Measurements from ENCODE around the gene GRHL1.
"Not testable (repeated sequence)": the region's sequence is repeated elsewhere in the genome, so short reads cannot be mapped to it uniquely, and the experiment has no call there.

Gene GRHL1

GRCh38 chr2:10012963-10013461 is 61.5 kb downstream of the GRHL1 start:
- H3K27me3 ChIP-seq (ENCODE audit: insufficient read depth, insufficient read length), result no peaks in the 10 kb centered on the region
- H3K9ac ChIP-seq (ENCODE audit: insufficient read length, low read depth), result no peak overlapping the region
- TF ChIP-seq YY1 (IDR thresholded peaks at IDR 0.05; ENCODE audit: insufficient read depth, insufficient read length), result no peak
- TF ChIP-seq ZNF274 (IDR thresholded peaks at IDR 0.05; ENCODE audit: low read depth, low read length), result no peak
- TF ChIP-seq SUZ12 (IDR thresholded peaks at IDR 0.05; ENCODE audit: extremely low read depth, insufficient read depth, insufficient read length), result no peak
- no peaks in the 10 kb centered on the region for H3K36me3 ChIP-seq (ENCODE audit: insufficient read depth, insufficient read length, low read length)
- H3K4me3 ChIP-seq (ENCODE audit: insufficient read length, low read depth), result no peak overlapping the region
- peaks cover 2% of the 10 kb centered on the region for H3K4me1 ChIP-seq (ENCODE audit: insufficient read depth, insufficient read length)
- no peaks in the 10 kb centered on the region for H3K9me3 ChIP-seq (ENCODE audit: insufficient read depth, low read length)
- no peak for DNase-seq (ENCODE audit: low read depth, low spot score)

DNA sequence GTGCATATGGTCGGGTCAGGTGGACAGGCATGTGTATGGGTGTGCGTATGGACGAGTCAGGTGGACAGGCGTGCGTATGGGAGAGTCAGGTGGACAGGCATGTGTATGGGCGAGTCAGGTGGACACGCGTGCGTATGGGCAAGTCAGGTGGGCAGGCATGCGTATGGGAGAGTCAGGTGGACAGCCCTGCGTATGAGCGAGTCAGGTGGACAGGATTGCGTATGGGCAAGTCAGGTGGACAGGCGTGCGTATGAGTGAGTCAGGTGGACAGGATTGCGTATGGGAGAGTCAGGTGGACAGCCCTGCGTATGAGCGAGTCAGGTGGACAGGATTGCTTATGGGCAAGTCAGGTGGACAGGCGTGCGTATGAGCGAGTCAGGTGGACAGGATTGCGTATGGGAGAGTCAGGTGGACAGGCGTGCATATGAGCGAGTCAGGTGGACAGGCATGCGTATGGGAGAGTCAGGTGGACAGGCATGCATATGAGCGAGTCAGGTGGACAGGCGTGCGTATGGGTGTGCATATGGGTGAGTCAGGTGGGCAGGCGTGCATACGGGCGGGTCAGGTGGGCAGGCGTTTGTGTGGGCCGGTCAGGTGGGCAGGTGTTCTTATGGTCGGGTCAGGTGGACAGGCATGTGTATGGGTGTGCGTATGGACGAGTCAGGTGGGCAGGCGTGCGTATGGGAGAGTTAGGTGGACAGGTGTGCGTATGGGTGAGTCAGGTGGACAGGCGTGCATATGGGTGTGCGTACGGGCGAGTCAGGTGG is 62.3 kb downstream of the GRHL1 start:
- not testable (repeated sequence) for H3K4me3 ChIP-seq (ENCODE audit: insufficient read length, low read depth); H3K27me3 ChIP-seq (ENCODE audit: insufficient read depth, insufficient read length); H3K4me1 ChIP-seq (ENCODE audit: insufficient read depth, insufficient read length); H3K9me3 ChIP-seq (ENCODE audit: insufficient read depth, low read length); DNase-seq (ENCODE audit: low read depth, low spot score); H3K9ac ChIP-seq (ENCODE audit: insufficient read length, low read depth); H3K36me3 ChIP-seq (ENCODE audit: insufficient read depth, insufficient read length, low read length)

- H3K36me3 ChIP-seq (ENCODE audit: insufficient read depth, insufficient read length, low read length), result no peaks in the 10 kb centered on the region
These were observed 63.1 kb downstream of the GRHL1 start for GRCh38 chr2:10014418-10015190.

DNA sequence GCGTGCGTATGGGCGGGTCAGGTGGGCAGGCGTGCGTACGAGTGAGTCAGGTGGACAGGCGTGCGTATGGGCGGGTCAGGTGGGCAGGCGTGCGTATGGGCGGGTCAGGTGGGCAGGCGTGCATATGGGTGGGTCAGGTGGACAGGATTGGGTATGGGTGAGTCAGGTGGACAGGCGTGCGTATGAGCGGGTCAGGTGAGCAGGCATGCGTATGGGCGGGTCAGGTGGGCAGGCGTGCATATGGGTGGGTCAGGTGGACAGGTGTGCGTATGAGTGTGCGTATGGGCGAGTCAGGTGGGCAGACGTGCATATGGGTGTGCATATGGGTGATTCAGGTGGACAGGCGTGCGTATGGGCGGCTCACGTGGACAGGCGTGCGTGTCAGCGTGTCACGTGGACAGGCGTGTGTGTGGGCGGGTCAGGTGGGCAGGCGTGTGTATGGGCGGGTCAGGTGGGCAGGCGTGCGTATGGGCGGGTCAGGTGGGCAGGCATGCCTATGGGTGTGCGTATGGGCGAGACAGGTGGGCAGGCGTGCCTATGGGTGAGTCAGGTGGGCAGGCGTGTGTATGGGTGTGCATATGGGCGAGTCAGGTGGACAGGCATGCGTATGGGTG is 64.0 kb downstream of the GRHL1 start:
- H3K36me3 ChIP-seq (ENCODE audit: insufficient read depth, insufficient read length, low read length); H3K9me3 ChIP-seq (ENCODE audit: insufficient read depth, low read length); H3K9ac ChIP-seq (ENCODE audit: insufficient read length, low read depth); H3K4me1 ChIP-seq (ENCODE audit: insufficient read depth, insufficient read length); H3K27me3 ChIP-seq (ENCODE audit: insufficient read depth, insufficient read length); H3K4me3 ChIP-seq (ENCODE audit: insufficient read length, low read depth); DNase-seq (ENCODE audit: low read depth, low spot score): not testable (repeated sequence)

More at GRCh38 chr2:10014418-10015190, 63.1 kb downstream of the GRHL1 start:
- H3K4me3 ChIP-seq (ENCODE audit: insufficient read length, low read depth), result no peak overlapping the region
- no peaks in the 10 kb centered on the region for H3K9me3 ChIP-seq (ENCODE audit: insufficient read depth, low read length)
- H3K9ac ChIP-seq (ENCODE audit: insufficient read length, low read depth), result no peak overlapping the region
- DNase-seq (ENCODE audit: low read depth, low spot score), result no peak
- H3K4me1 ChIP-seq (ENCODE audit: insufficient read depth, insufficient read length), result no peaks in the 10 kb centered on the region
- TF ChIP-seq YY1 (IDR thresholded peaks at IDR 0.05; ENCODE audit: insufficient read depth, insufficient read length) (no peak), ZNF274 (IDR thresholded peaks at IDR 0.05; ENCODE audit: low read depth, low read length) (no peak), SUZ12 (IDR thresholded peaks at IDR 0.05; ENCODE audit: extremely low read depth, insufficient read depth, insufficient read length) (no peak)
- no peaks in the 10 kb centered on the region for H3K27me3 ChIP-seq (ENCODE audit: insufficient read depth, insufficient read length)

GRCh38 chr2:10016001-10016801 is 64.7 kb downstream of the GRHL1 start:
- H3K4me1 ChIP-seq (ENCODE audit: insufficient read depth, insufficient read length), result no peaks in the 10 kb centered on the region
- H3K9ac ChIP-seq (ENCODE audit: insufficient read length, low read depth), result no peak overlapping the region
- no peak for DNase-seq (ENCODE audit: low read depth, low spot score)
- no peak for TF ChIP-seq SUZ12 (IDR thresholded peaks at IDR 0.05; ENCODE audit: extremely low read depth, insufficient read depth, insufficient read length)
- no peak for TF ChIP-seq ZNF274 (IDR thresholded peaks at IDR 0.05; ENCODE audit: low read depth, low read length)
- no peak for TF ChIP-seq YY1 (IDR thresholded peaks at IDR 0.05; ENCODE audit: insufficient read depth, insufficient read length)
- no peaks in the 10 kb centered on the region for H3K9me3 ChIP-seq (ENCODE audit: insufficient read depth, low read length)
- no peaks in the 10 kb centered on the region for H3K36me3 ChIP-seq (ENCODE audit: insufficient read depth, insufficient read length, low read length)
- H3K27me3 ChIP-seq (ENCODE audit: insufficient read depth, insufficient read length), result no peaks in the 10 kb centered on the region
- H3K4me3 ChIP-seq (ENCODE audit: insufficient read length, low read depth), result no peak overlapping the region

GRCh38 chr2:10016802-10017258 is 65.3 kb downstream of the GRHL1 start:
- no peaks in the 10 kb centered on the region for H3K9me3 ChIP-seq (ENCODE audit: insufficient read depth, low read length)
- H3K9ac ChIP-seq (ENCODE audit: insufficient read length, low read depth), result no peak overlapping the region
- no peaks in the 10 kb centered on the region for H3K36me3 ChIP-seq (ENCODE audit: insufficient read depth, insufficient read length, low read length)
- H3K4me3 ChIP-seq (ENCODE audit: insufficient read length, low read depth), result no peak overlapping the region
- no peak for TF ChIP-seq ZNF274 (IDR thresholded peaks at IDR 0.05; ENCODE audit: low read depth, low read length)
- no peak for DNase-seq (ENCODE audit: low read depth, low spot score)
- H3K4me1 ChIP-seq (ENCODE audit: insufficient read depth, insufficient read length), result no peaks in the 10 kb centered on the region
- no peaks in the 10 kb centered on the region for H3K27me3 ChIP-seq (ENCODE audit: insufficient read depth, insufficient read length)
